CD4-positive, alpha-beta T cell treated with Interleukin-15 for 1 hour (primary cell): ENCODE results near the gene PARVG.

Experiments
- DNase-seq: peaks from one replicate; pipeline ENCODE4 v3.0.0-alpha.2; 2020

The PARVG gene

DNA sequence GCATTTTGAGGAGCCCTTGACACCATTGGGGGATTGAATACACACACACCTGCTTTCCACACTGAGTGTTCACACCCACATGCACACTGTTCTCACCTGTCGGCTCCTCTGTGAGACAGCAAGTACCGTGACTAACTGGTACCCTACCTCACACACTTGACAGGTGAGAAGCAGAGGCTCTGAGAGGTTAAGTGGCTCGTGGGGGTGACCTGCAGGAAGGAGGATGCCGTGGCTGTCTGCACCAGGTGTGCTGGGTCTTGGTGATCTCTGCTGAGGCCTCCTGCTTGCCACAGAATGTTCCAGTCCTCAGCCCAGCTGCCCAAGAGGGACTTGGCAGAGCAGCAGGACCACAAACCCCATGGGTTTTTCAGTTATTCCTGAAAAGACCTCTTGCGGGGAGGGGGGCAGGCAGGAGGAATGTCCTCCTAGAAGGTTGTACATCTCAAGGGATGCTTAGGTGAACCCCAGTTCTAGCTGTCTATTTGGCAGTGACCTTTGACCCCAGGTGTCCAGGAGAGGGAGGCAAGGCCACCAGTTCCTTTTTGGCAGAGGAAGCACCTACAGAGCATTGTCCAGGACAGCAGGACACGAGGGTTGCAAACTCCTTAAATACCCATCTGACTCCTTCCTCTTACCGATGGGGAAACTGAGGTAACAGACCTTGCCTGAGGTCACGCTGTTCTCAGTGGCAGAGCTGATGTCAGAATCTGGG lies 66.0 kb downstream of the PARVG start:
- no peak for DNase-seq

DNA sequence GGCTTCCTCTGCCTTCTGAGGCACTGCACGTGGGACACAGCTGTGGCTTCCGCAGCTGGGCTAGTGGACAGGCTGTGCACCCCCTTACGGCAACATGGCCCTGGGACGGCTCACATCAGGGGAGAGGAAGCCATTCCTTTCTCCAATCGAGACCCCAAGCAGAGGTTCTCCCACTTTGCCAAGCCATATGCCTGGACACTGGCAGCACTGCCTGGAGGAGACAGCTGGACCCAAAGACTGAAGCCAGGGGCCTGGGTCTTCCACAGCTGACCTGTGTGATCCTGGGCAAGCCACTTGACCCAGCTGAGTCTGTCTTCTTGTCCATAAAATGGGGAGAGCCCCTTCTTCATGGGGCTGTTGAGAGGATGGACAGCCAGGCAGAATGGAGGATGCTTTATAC lies 66.6 kb downstream of the PARVG start:
- DNase-seq = no peak

DNA sequence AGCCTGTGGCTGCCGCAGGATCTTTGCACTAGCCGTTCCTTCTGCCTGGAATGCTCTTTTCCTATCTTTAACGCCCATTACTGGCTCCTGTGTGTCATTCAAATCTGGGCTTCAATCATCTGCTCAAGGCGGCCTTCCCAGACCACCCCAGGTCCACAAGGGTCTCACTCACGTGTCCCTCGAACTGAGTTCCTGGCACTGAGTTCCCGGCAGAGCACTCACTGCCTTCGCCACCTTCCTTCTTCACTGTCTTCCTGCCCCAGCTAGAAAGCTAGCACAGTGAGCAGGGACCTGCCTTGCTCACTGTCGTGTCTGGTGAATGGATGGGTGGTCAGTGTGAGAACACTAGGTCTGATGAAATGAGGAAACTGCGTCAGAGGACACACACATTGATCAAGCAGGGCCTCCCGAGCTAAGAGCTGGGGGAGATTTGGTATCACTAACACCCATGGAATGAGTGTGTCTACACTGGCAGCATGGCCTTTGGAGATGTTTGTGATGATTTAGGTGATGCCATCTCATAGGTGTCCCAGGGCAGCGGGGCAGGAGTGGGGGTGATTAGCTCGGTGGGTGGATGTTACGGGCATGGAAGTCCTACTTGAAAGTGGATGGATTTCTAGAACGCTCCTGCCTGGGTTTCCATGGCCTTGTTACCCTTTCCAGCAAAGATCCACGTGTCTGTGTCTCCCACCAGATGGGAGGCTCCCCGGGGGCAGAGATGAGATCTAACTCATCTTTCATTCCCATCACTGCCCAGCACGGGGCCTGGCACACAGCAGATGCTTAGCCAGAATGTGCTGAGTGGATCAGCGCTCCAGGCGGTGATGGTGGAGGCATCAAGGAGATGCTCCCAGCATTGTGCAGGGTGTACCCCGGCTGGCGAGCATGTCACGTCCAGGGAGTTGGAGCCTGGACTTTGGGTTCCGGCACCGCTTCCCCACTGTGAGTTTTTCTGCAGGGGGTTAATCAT lies 67.5 kb downstream of the PARVG start:
- no peak for DNase-seq

DNA sequence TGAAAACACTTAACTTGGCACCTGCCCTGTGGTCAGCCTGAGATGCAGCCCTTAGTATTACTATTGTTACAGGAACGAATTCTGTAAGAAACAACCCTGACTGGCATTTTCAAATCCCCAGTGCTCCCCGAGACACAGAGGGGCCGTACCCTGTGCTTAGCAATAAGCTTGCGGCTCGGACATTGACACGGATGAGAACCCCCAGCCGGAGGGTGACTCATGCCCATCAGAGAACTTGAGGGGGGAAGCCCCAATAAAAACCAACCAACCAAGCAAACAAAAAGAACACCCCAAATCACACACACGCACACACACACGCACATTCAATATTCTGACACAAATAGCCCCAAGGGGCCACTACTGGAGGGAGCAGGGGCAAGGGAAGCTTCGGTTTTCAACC lies 68.2 kb downstream of the PARVG start:
- no peak for DNase-seq

DNA sequence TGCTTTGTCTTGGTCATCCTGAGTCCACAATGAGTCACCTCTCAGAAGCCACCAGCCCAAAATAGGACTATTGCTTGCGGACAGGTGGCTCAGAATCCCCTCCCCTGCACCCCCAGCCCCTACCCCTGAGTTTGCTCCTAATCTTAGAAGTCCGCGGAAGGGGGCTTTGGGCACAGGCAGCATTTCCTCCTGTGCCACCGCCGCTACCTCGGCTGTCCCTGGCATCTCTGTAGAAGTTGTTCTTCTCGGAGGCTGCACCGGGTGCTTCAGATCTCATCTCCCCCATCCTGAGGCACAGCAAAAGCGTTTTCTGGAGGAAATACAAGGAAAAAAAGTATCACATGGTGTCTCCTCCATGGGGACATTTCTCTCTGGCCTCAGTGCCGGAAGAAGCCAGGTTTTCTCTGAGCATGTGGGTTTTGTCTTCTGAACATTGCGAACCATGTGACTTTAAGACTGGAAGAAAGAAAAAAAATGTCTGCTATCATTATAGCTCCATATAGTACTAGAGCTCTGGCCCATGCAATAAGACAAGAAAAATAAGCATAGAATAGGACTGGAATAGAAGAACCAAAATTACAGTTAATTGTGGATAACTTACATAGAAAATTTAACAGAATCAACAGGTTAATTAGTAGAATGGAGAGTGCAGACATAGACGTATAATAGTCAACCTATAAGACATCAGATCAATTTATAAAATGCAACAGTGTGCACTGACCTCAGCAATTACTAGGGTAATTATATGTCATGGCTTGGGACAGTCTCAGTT lies 68.8 kb downstream of the PARVG start:
- no peak for DNase-seq

DNA sequence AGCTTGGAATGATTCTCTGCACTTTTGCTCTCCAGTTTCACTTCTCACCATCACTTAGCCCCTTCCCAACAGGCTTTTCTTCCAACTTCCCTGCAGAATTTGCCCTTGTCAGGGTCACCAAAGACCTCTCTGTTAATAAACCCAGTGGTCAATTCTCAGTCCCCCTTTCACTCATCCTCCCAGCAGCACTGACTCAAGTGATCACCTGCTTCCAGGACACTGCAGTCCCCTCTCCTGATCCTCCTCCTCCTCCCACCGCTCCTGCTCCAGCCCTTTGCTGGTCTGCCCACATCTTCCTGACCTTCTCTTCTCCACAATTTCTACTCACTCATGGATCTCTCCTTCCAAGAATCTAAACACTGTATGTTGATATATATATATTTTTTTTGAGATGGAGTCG lies 74.1 kb downstream of the PARVG start:
- DNase-seq = no peak

DNA sequence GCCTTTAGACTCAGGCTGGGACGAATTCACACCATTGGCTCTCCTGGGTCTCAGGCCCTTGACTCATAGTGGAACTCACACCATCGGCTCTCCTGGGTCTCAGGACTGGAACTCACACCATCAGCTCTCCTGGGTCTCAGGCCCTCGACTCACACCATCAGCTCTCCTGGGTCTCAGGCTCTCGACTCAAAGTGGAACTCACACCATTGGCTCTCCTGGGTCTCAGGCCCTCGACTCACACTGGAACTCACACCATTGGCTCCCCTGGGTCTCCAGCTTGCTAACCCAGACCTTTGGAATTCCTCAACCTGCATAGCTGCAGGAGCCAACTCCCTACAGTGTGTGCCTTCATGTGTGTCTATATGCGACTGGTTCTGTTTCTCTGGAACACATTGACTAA lies 75.4 kb downstream of the PARVG start:
- no peak for DNase-seq

DNA sequence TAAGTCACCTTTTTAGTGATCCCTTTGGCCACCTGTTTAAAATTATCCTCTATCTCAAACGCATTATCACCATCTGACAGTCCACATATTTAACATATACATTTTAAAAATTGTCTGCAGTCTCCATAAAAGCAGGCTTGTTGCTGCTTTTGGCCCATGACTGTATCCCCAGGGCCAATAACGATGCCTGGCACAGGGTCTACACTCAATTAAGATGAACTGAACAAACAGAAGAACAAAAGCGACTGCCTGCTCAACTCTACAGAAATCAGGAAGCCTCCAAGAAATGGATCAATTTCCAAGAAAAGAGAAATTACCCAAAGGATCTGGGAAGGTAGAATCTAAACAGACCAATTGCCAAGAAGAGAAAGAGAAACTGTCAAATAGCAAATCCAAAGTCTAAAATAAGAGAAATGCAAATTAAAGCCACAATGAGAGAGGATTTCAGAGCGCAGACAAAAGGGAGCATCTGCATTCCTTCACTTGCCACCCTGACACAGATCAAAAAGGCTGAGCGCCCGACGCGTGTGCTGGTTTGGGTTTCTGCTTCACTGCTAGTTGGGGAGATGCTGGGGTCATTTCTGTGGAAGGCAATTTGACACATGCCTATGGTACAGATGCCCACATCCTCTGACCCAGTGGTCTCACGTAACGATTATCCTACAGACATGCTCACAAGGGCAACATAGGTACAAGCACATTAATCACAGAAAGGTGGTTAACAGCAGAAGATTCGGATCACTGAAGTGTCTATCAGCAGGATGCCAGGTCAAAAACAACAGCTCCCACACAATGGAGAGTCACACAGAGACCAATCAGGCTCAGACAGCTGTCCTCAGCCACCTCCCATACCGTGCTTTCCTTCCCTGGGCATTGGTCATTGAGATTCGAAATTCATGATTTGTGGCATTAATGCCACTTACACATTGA lies 76.1 kb downstream of the PARVG start:
- no peak for DNase-seq
